ENCODE measurements around the gene ZNRF3. TPM values are rescaled to one million over a fixed set of nuclear protein-coding genes. Genes with fewer than 3 reads are reported as not detected.
A peak's percentile ranks its signal among the peaks of the same experiment; 100 is the strongest.

The ZNRF3 gene
- polyA plus RNA-seq, 6 donors from 2014 or later = 0.09 to 0.23 (median 0.17) TPM; not detected in 2

DNA sequence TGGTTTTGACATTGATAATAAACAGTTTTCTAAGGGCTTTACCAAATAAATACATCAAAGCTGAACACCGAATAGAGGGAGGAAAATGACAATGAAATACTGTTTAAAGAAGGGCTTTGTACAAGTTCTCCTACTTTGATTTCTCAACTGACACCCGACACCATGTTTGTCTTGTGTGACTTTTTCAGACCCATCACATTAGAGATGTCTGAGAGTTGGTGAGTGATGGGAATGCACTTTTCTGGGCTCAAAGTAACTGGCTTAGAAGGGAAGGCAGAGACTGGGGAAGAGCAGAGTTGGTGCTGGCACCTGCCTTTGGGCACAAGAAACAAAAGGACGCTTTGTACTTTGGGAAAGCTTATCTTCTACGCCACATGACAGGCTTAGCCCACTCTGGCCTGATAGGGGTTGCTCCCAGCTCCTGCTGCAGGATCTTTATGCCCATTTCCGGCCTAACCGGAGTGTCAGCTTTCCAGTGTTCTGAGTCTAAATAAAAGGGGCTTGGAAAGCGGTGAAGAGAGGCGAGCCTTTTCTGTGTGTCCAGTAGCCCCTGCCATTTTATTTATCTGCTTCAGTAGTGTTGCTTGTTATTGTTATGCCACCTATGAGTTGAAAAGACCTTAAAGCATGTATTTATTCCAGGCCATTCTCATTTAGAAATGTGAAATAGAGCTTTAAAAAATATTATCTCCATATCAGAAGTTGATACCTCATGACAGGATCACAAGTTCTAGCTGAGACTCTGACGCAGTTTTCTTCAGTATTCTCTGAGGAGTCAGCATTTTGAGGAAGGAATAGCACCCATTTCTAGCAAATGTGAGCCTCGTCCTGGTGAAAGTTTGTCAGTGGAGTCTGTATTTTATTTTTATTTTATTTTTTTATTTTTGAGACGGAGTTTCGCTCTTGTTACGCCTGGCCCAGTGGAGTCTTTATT, 213.6 kb downstream of the ZNRF3 start:
- ATAC-seq (ENCODE audit: low read depth in 2 of 2) (no peak), DNase-seq (no peak)
- Mint-ChIP-seq H3K4me1 (no peaks in the 10 kb centered on the region), H3K4me3 (no peak overlapping the region), H3K27ac (no peak overlapping the region), H3K27me3 (peaks cover 2 to 38% (median 15%) of the 10 kb centered on the region in 3 donors), H3K36me3 (no peaks in the 10 kb centered on the region), H3K9me3 (no peaks in the 10 kb centered on the region)

DNA sequence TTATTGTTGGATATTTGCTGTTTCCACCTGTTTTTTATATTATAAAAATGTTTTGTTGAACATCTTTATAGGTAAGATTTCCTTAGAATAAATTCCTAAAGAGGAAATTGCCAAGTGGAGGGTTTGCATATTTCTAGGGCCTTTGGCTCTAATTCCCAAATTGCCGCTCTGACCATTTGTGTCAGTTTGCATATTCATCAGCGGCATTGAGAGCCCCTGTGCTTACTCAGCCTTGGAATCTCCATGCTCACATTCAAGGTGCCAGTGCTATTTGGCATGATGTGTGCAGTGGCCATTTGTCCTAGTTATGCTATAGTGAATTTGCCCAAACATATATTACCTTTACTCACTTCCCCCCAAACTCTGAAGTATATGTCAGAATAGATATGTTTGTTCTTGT, 214.9 kb downstream of the ZNRF3 start:
- H3K4me1 Mint-ChIP-seq = no peaks in the 10 kb centered on the region

DNA sequence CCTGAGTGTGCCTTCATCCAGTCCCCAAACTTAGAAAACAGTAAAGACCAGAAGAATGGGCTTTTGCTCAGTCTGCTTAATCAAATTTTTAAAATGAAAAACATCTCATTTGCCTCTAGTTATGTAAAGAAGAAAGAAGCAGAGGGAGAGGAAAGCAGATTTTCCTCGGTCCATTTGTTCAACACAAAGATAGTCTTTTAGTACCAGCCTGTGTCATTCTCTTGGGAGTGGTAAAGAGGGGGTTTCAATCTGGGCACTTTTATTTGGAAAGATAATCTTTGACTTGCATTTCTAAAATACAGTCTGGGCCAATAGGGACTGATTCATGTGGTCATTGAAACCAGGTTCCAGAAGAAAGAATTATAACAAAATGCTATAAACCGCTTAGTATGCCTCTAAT, 218.9 kb downstream of the ZNRF3 start:
- Mint-ChIP-seq H3K4me1 (no peaks in the 10 kb centered on the region), H3K36me3 (no peaks in the 10 kb centered on the region), H3K9me3 (no peaks in the 10 kb centered on the region), H3K27me3 (peaks cover 0 to 19% (median 10%) of the 10 kb centered on the region in 3 donors), H3K27ac (no peak overlapping the region), H3K4me3 (no peak overlapping the region)
- DNase-seq (no peak), ATAC-seq (ENCODE audit: low read depth in 2 of 2) (no peak)

More for the DNA sequence above, 214.9 kb downstream of the ZNRF3 start:
- H3K9me3 Mint-ChIP-seq = no peaks in the 10 kb centered on the region
- DNase-seq = no peak
- ATAC-seq (ENCODE audit: low read depth in 2 of 2) = no peak
- H3K27ac Mint-ChIP-seq = no peak overlapping the region
- no peak overlapping the region for H3K4me3 Mint-ChIP-seq
- no peaks in the 10 kb centered on the region for H3K36me3 Mint-ChIP-seq
- peaks cover 0 to 30% (median 9%) of the 10 kb centered on the region in 3 donors for H3K27me3 Mint-ChIP-seq

DNA sequence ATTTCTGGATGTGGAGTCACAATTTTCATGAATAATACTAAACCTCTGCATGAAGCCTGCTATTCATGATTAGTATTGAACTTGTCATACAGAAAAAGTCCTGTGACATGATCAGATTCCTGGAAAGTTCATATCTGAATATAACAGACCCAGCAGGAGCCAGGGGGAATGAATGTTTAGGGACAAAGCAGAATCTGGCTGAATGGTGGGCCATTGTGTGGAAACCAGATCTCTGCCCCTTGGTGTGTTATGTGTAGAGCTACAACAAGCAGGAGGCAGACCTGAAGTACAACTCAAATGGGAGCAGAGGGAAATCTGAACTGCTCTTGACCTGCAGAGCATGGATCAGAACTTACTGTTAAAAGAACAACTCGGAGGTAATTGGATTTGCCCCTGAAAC, 219.7 kb downstream of the ZNRF3 start:
- no peaks in the 10 kb centered on the region for H3K4me1 Mint-ChIP-seq
- H3K36me3 Mint-ChIP-seq = no peaks in the 10 kb centered on the region
- H3K27me3 Mint-ChIP-seq = peaks cover under 1 to 24% (median 10%) of the 10 kb centered on the region in 3 donors
- DNase-seq (no peak), ATAC-seq (ENCODE audit: low read depth in 2 of 2) (no peak)
- H3K9me3 Mint-ChIP-seq = no peaks in the 10 kb centered on the region
- H3K4me3 Mint-ChIP-seq = no peak overlapping the region
- peak overlapping the region in 1 of 6 donors; percentile 59 for H3K27ac Mint-ChIP-seq

DNA sequence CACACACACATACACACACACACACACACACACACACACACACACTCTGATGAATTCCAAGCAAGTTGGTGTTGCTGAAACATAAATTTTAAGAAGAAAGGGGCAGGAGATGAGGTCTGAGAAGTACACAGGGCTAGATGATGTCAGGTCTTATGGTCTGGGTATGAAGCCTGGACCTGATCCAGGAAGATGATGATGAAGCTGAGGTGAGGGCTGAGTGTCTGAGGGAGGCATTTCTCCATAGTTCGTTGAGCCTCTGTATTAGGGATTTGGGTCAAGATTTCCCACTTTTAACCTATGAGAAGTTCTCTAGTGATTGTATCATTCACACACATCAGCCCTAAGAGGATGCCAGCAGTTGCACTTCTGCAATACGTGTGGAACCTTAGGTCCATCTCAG, 222.1 kb downstream of the ZNRF3 start:
- Mint-ChIP-seq H3K27ac (no peak overlapping the region), H3K36me3 (no peaks in the 10 kb centered on the region), H3K27me3 (peaks cover 3 to 30% (median 20%) of the 10 kb centered on the region in 3 donors), H3K9me3 (no peaks in the 10 kb centered on the region), H3K4me3 (no peak overlapping the region), H3K4me1 (no peaks in the 10 kb centered on the region)
- ATAC-seq (ENCODE audit: low read depth in 2 of 2) (no peak), DNase-seq (no peak)

DNA sequence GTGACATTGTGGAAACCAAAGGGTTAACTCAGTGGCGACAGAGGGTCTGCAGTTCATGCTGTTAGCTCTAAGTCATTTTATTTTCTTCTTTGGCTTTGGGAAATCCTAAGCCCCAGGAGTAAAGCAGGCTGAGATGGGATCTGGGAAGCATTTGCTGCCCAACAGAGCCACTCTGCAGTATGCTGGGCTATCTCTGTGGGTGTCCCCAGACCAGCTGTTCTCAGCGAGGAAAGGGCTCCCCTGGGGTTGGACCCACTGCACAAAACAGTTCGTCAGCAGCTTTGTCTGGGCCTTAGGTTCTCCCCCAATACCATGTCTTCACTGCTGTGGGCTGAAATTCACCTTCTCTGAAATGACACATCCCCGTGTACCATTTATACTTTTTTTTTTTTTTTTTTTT, 223.5 kb downstream of the ZNRF3 start:
- no peak for ATAC-seq (ENCODE audit: low read depth in 2 of 2)
- Mint-ChIP-seq H3K27ac (no peak overlapping the region), H3K4me1 (no peaks in the 10 kb centered on the region)

More for the DNA sequence above, 223.5 kb downstream of the ZNRF3 start:
- no peak for DNase-seq
- H3K4me3 Mint-ChIP-seq = no peak overlapping the region
- no peaks in the 10 kb centered on the region for H3K36me3 Mint-ChIP-seq
- no peaks in the 10 kb centered on the region for H3K9me3 Mint-ChIP-seq
- peaks cover 3 to 36% (median 23%) of the 10 kb centered on the region in 3 donors for H3K27me3 Mint-ChIP-seq

Other genes starting within 250 kb of the ZNRF3 start
- 1 to 10 TPM; 2.2 to 5.0 (median 2.9) TPM for gene TTC28, start 203.7 kb upstream of the ZNRF3 start, polyA plus RNA-seq (ENCODE audit: low read depth in 6 of 6)
- gene CHEK2, start 141.8 kb upstream of the ZNRF3 start, polyA plus RNA-seq (ENCODE audit: low read depth in 6 of 6) = 10 to 100 TPM; 16.0 to 75.9 (median 21.9) TPM
- gene HSCB, start 141.5 kb upstream of the ZNRF3 start, polyA plus RNA-seq (ENCODE audit: low read depth in 6 of 6) = 10 to 100 TPM; 14.7 to 23.6 (median 15.7) TPM
- gene CCDC117, start 110.9 kb upstream of the ZNRF3 start, polyA plus RNA-seq (ENCODE audit: low read depth in 6 of 6) = 10 to 100 TPM in 5 of 6 donors, 1 to 10 TPM in 1; 9.9 to 30.0 (median 19.5) TPM
- gene XBP1, start 83.0 kb upstream of the ZNRF3 start, polyA plus RNA-seq (ENCODE audit: low read depth in 6 of 6) = 100 to 1,000 TPM in 1 of 6 donors, 10 to 100 TPM in 5; 64.0 to 138 (median 75.1) TPM
- gene C22orf31, start 178.3 kb downstream of the ZNRF3 start, polyA plus RNA-seq (ENCODE audit: low read depth in 6 of 6) = not detected
- gene KREMEN1, start 189.5 kb downstream of the ZNRF3 start, polyA plus RNA-seq (ENCODE audit: low read depth in 6 of 6) = under 1 TPM in 2 of 6 donors, not detected in 4; 0.12 to 0.20 TPM

Data from naive B cell (primary cell).